H9 (cell line): ENCODE data around the gene PDE2A. TPM values are rescaled to one million over a fixed set of nuclear protein-coding genes. Genes with fewer than 3 reads are reported as not detected.
"Not testable (repeated sequence)": the region's sequence is repeated elsewhere in the genome, so short reads cannot be mapped to it uniquely, and the experiment has no call there.

ENCODE experiments used
- DNase-seq: peaks from one replicate; pipeline ENCODE4 v3.0.0-alpha.2; 2017
- H2AFZ ChIP-seq: one replicate; pipeline ENCODE4 v1.6.1; 2013; ENCODE audit warnings: mild to moderate bottlenecking, low read length, control low read depth, moderate library complexity
- H2AK5ac ChIP-seq: 2 replicates; pipeline ENCODE4 v1.6.1; 2013; ENCODE audit warnings: low read length, control low read depth, mixed read lengths; ENCODE audit not compliant: insufficient read length
- H2BK120ac ChIP-seq: one replicate; pipeline ENCODE4 v1.6.1; 2013; ENCODE audit warnings: low read depth, mild to moderate bottlenecking, low read length, control low read depth, inconsistent platforms; ENCODE audit not compliant: poor library complexity, severe bottlenecking
- H2BK12ac ChIP-seq: 2 replicates; pipeline ENCODE4 v1.6.1; 2013; ENCODE audit warnings: low read length, control low read depth, mixed read lengths, low read depth; ENCODE audit not compliant: insufficient read length
- H2BK15ac ChIP-seq: 2 replicates; pipeline ENCODE4 v1.6.1; 2013; ENCODE audit warnings: low read depth, low read length, control low read depth
- H2BK20ac ChIP-seq: one replicate; pipeline ENCODE4 v1.6.1; 2013; ENCODE audit warnings: low read depth, mild to moderate bottlenecking, low read length, control low read depth, inconsistent platforms; ENCODE audit not compliant: poor library complexity, severe bottlenecking
- H2BK5ac ChIP-seq: 2 replicates; pipeline ENCODE4 v1.6.1; 2013; ENCODE audit warnings: low read length, control low read depth, mixed read lengths; ENCODE audit not compliant: insufficient read length
- H3K14ac ChIP-seq: 2 replicates; pipeline ENCODE4 v1.6.1; 2013; ENCODE audit warnings: low read length, control low read depth; ENCODE audit not compliant: insufficient read depth
- H3K18ac ChIP-seq: 2 replicates; pipeline ENCODE4 v1.6.1; 2013; ENCODE audit warnings: low read depth, mild to moderate bottlenecking, mixed read lengths, low read length, control low read depth; ENCODE audit not compliant: insufficient read length
- H3K23ac ChIP-seq: 2 replicates; pipeline ENCODE4 v1.6.1; 2013; ENCODE audit warnings: low read length, control low read depth, mixed read lengths, low read depth; ENCODE audit not compliant: insufficient read length
- H3K23me2 ChIP-seq: 2 replicates; pipeline ENCODE4 v1.6.1; 2013; ENCODE audit warnings: low read depth, mild to moderate bottlenecking, mixed read lengths, low read length, control low read depth; ENCODE audit not compliant: insufficient read length, poor library complexity, severe bottlenecking
- H3K27ac ChIP-seq: 2 replicates; pipeline ENCODE4 v1.5.1; 2013; ENCODE audit warnings: low read length, control low read depth, mixed read lengths, low read depth; ENCODE audit not compliant: insufficient read length
- H3K27me3 ChIP-seq: 2 replicates; pipeline ENCODE4 v1.6.1; 2013; ENCODE audit warnings: low read length, control low read depth, inconsistent platforms; ENCODE audit not compliant: insufficient read depth
- H3K4ac ChIP-seq: 2 replicates; pipeline ENCODE4 v1.6.1; 2013; ENCODE audit warnings: low read depth, mild to moderate bottlenecking, control low read depth, inconsistent platforms, low read length, moderate library complexity
- H3K4me1 ChIP-seq: 2 replicates; pipeline ENCODE4 v1.6.1; 2013; ENCODE audit warnings: low read length, control low read depth, inconsistent platforms; ENCODE audit not compliant: insufficient read depth
- H3K4me2 ChIP-seq: 2 replicates; pipeline ENCODE4 v1.6.1; 2013; ENCODE audit warnings: low read length, control low read depth, mixed read lengths; ENCODE audit not compliant: insufficient read length, insufficient read depth
- H3K56ac ChIP-seq: 2 replicates; pipeline ENCODE4 v1.6.1; 2013; ENCODE audit warnings: low read depth, mild to moderate bottlenecking, mixed read lengths, low read length, control low read depth; ENCODE audit not compliant: insufficient read length
- H3K79me1 ChIP-seq: 2 replicates; pipeline ENCODE4 v1.6.1; 2013; ENCODE audit warnings: low read depth, mild to moderate bottlenecking, moderate library complexity, low read length, control low read depth, inconsistent platforms; ENCODE audit not compliant: insufficient read depth, poor library complexity, severe bottlenecking
- H3K79me2 ChIP-seq: 2 replicates; pipeline ENCODE4 v1.6.1; 2013; ENCODE audit warnings: low read length, control low read depth, inconsistent platforms; ENCODE audit not compliant: insufficient read depth
- H3K9ac ChIP-seq: 2 replicates; pipeline ENCODE4 v1.6.1; 2013; ENCODE audit warnings: low read length, control low read depth, mixed read lengths; ENCODE audit not compliant: insufficient read length; ENCODE audit errors: extremely low read depth
- H3K9me3 ChIP-seq: one replicate; pipeline ENCODE4 v1.6.1; 2013; ENCODE audit warnings: low read depth, low read length, inconsistent platforms; ENCODE audit not compliant: control insufficient read depth
- H3T11ph ChIP-seq: one replicate; pipeline ENCODE4 v1.6.1; 2013; ENCODE audit warnings: mild to moderate bottlenecking, low read length, control low read depth, inconsistent platforms
- H4K20me1 ChIP-seq: one replicate; pipeline ENCODE4 v1.6.1; 2013; ENCODE audit not compliant: control insufficient read depth, insufficient read length, insufficient read depth
- H4K5ac ChIP-seq: 2 replicates; pipeline ENCODE4 v1.6.1; 2013; ENCODE audit warnings: low read depth, mild to moderate bottlenecking, mixed read lengths, low read length, control low read depth; ENCODE audit not compliant: insufficient read length
- H4K8ac ChIP-seq: replicated peaks from 2 replicates; pipeline ENCODE4 v1.6.1; 2013; ENCODE audit warnings: low read length, control low read depth, mixed read lengths, low read depth; ENCODE audit not compliant: insufficient read length
- H4K91ac ChIP-seq: 2 replicates; pipeline ENCODE4 v1.6.1; 2013; ENCODE audit warnings: low read depth, mild to moderate bottlenecking, moderate library complexity, mixed read lengths, low read length, control low read depth; ENCODE audit not compliant: insufficient read length
- H3K27ac Mint-ChIP-seq, 3 experiments: 2 replicates in 2 of 3; 3 replicates in 1 of 3; pipeline ENCODE4 v1.8.0; 2020 to 2021; ENCODE audit warnings: mixed read lengths in 3 of 3, mild to moderate bottlenecking in 1 of 3, moderate library complexity in 1 of 3
- H3K27me3 Mint-ChIP-seq: 2 replicates; pipeline ENCODE4 v1.8.0; 2021; ENCODE audit warnings: low read depth, mild to moderate bottlenecking, moderate library complexity, mixed read lengths
- H3K36me3 Mint-ChIP-seq, 3 experiments: 2 replicates in 2 of 3; 3 replicates in 1 of 3; pipeline ENCODE4 v1.8.0; 2020 to 2021; ENCODE audit warnings: low read depth in 3 of 3, mixed read lengths in 3 of 3; ENCODE audit not compliant: insufficient read depth in 1 of 3
- H3K4me1 Mint-ChIP-seq, 2 experiments: 2 replicates each; pipeline ENCODE4 v1.8.0; 2020; ENCODE audit warnings: mixed read lengths in 2 of 2
- H3K4me3 Mint-ChIP-seq, 2 experiments: 2 replicates in 1 of 2; 3 replicates in 1 of 2; pipeline ENCODE4 v1.8.0; 2020 to 2021; ENCODE audit warnings: mild to moderate bottlenecking in 2 of 2, mixed read lengths in 2 of 2, moderate library complexity in 1 of 2
- H3K9me3 Mint-ChIP-seq, 2 experiments: 2 replicates in 1 of 2; 3 replicates in 1 of 2; pipeline ENCODE4 v1.8.0; 2020; ENCODE audit warnings: mild to moderate bottlenecking in 2 of 2, mixed read lengths in 2 of 2, moderate library complexity in 1 of 2
- CTCF ChIP-seq: fragments of 200-600 bp; sonication (generic); conservative IDR thresholded peaks from 3 replicates; pipeline ENCODE4 v1.8.0; 2021; ENCODE audit warnings: antibody characterized with exemption, mild to moderate bottlenecking
- WGBS: extraction: QIAGEN DNeasy Blood & Tissue Kit; methylation state at CpG from one replicate; pipeline ENCODE4 v1.1.7; 2013; ENCODE audit warnings: missing lambda C conversion rate, low lambda C conversion rate, mixed read lengths; ENCODE audit not compliant: insufficient read length; ENCODE audit errors: extremely low coverage; 5-methylcytosine and 5-hydroxymethylcytosine counted together
- total RNA-seq: library from RNA; stranded (reverse); gene quantifications from 2 replicates; pipeline ENCODE4 v1.2.1, GENCODE V29; 2021

Gene PDE2A
- total RNA-seq, 1 experiment from 2014 or later: 3.4 TPM

DNA sequence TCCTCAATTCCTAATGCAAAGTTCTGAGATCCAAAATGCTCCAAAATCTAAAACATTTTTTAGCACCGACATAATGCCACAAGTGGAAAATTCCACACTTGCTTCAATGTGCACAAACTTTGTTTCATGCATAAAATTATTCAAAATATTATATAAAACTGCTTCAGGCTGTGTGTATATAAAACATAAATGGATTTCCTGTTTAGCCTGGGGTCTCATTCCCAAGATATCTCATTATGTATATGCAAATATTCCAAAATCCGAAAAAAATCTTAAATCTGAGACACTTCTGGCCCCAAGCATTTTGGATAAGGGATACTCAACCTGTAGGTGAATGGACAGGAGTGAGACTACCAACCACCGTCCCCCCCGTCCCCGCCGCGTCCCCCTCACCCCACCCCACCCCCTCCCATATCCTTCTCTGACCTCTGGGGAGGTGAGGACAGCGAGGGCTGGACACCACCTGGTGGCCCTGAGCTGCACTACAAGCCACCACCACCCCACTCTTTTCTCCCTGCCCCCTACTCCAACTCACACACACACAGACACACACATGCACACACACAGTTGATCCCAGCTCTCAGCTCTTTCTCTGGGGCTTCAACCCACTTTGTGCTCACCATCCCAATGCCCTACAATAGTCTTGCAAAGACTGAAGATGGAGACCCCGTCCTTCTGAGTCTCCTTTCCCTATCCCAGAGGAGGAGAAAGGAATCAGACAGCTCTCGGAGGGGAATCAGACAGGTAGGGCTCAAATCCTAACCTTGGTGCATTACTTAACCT lies 101.0 kb downstream of the PDE2A start:
- Histone ChIP-seq H3K23ac (no peak overlapping the region), H3K14ac (no peak overlapping the region), H2BK12ac (no peak overlapping the region), H4K91ac (no peak overlapping the region), H3K23me2 (no peaks in the 10 kb centered on the region), H3K27ac (no peak overlapping the region), H3K4me2 (no peak overlapping the region), H4K8ac (no peak overlapping the region), H3K9me3 (no peaks in the 10 kb centered on the region), H3K79me1 (no peaks in the 10 kb centered on the region), H2AK5ac (no peak overlapping the region), H2BK20ac (no peak overlapping the region), H4K20me1 (no peaks in the 10 kb centered on the region), H4K5ac (no peak overlapping the region), H3K4me1 (no peaks in the 10 kb centered on the region), H2BK5ac (no peak overlapping the region), H2AFZ (no peak overlapping the region), H3K56ac (no peak overlapping the region), H3K4ac (no peak overlapping the region), H3K9ac (no peak overlapping the region), H3K18ac (no peak overlapping the region), H3K79me2 (no peaks in the 10 kb centered on the region), H3K27me3 (no peaks in the 10 kb centered on the region), H2BK15ac (no peak overlapping the region), H3T11ph (no peak overlapping the region), H2BK120ac (no peak overlapping the region)
- peak; percentile 70 for TF ChIP-seq CTCF
- Mint-ChIP-seq H3K4me3 (no peak overlapping the region), H3K9me3 (no peaks in the 10 kb centered on the region), H3K27ac (no peak overlapping the region), H3K4me1 (peaks cover 4 to 15% of the 10 kb centered on the region in 2 experiments; a peak in 3 of 4 replicates), H3K36me3 (no peaks in the 10 kb centered on the region), H3K27me3 (peaks cover 18% of the 10 kb centered on the region)
- peak; percentile 80 for DNase-seq
- no CpG with 5 or more reads among the region's 10 CpGs for WGBS

DNA sequence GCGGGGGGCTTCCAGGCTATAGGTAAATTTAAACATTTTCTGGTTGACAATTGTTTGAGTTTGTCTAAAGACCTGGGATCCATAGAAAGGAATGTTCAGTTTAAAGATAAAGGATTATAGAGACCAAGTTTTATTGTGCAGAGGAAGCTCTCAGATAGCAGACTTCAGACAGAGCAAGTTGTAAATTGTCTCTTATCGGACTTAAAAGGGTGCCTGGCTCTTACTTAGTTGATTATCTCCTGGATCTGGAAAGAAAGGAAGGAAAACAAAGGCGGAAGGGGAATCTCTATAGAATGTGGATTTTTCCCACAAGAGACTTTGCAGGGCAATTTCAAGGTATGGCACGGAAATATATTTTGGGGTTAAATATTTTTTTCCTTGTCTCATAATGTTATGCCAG lies 101.7 kb downstream of the PDE2A start:
- not testable (repeated sequence) for H3K9me3 ChIP-seq, H3K36me3 Mint-ChIP-seq, H3K56ac ChIP-seq, H3K18ac ChIP-seq, H3K14ac ChIP-seq, H3K27ac Mint-ChIP-seq, H3K4me2 ChIP-seq, H4K91ac ChIP-seq, H2AK5ac ChIP-seq, H3K27ac ChIP-seq, H4K8ac ChIP-seq, H2AFZ ChIP-seq, H2BK12ac ChIP-seq, H3K79me2 ChIP-seq, H4K5ac ChIP-seq, DNase-seq, H3K23ac ChIP-seq, H3K23me2 ChIP-seq, H3K4me1 ChIP-seq, H2BK20ac ChIP-seq, H3K9me3 Mint-ChIP-seq, H4K20me1 ChIP-seq, H3K27me3 ChIP-seq, H3K79me1 ChIP-seq, H2BK120ac ChIP-seq, H3K4me3 Mint-ChIP-seq, H3K4ac ChIP-seq, H3T11ph ChIP-seq, H2BK5ac ChIP-seq, H2BK15ac ChIP-seq, H3K9ac ChIP-seq
- Mint-ChIP-seq H3K4me1 (peaks cover 4 to 15% of the 10 kb centered on the region in 2 experiments; a peak in 3 of 4 replicates), H3K27me3 (peaks cover 21% of the 10 kb centered on the region)
- WGBS: no CpG with 5 or more reads among the region's 4 CpGs
